A549 (cell line): Measurements from ENCODE around the gene ADGRL3.

Experiments used
- HDAC2 ChIP-seq: fragments of 200-600 bp; sonication (generic); IDR thresholded peaks from 2 replicates; pipeline ENCODE4 v1.6.1; 2016
- MYC ChIP-seq: IDR thresholded peaks from 2 replicates; pipeline ENCODE4 v1.6.1; 2012; ENCODE audit warnings: mild to moderate bottlenecking, inconsistent platforms, low read length, improper control_type of control experiment, borderline replicate concordance
- POLR2A ChIP-seq: IDR thresholded peaks from 2 replicates; pipeline ENCODE4 v1.6.1; 2012; ENCODE audit warnings: mild to moderate bottlenecking, low read length
- RFX5 ChIP-seq: fragments of 450-650 bp; IDR thresholded peaks from 2 replicates; pipeline ENCODE4 v1.7.1; 2014; ENCODE audit warnings: antibody characterized with exemption, mild to moderate bottlenecking, moderate library complexity
- TF ChIP-seq, protein P1 (sequence below): fragments of >200 bp; sonication (Bioruptor Twin); formaldehyde crosslinking; IDR thresholded peaks from 3 replicates; pipeline ENCODE4 v1.5.1; 2016

DNA sequence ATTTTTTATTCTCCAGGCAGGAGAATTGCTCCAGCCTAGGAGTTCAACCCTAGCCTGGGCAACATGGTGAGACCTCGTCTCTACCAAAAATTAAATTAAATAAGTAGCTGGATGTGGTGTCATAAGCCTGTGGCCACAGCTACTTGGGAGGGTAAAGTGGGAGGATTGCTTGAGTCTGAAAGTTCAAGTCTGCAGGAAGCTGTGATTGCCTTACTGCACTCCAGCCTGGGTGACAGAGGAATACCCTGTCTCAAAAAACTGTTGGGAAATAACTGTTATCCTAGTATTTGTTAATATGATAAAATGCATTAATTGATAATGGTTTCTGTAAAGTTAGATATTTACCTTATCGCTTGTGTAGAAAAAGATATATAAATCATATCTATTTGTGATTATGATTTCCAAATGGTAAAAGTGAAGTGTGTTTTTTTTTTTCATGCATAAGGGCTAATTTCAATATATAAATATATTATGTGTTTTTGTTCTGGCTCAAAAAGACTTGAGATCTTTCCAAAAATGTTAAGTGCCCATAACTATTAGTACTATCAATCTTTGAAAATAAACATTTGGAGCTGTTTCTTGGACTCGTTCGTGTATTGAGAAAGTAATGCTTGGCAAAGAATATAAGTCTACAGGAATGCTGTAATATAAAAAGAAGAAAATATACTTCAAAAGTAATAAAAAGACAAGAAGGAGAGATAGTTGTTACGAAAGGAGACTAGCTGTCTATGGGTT, 396.6 kb downstream of the ADGRL3 start:
- TF ChIP-seq RFX5, result no peak
- TF ChIP-seq MYC, result no peak
- no peak for TF ChIP-seq HDAC2
- TF ChIP-seq POLR2A, result no peak
- TF ChIP-seq, protein P1, sequence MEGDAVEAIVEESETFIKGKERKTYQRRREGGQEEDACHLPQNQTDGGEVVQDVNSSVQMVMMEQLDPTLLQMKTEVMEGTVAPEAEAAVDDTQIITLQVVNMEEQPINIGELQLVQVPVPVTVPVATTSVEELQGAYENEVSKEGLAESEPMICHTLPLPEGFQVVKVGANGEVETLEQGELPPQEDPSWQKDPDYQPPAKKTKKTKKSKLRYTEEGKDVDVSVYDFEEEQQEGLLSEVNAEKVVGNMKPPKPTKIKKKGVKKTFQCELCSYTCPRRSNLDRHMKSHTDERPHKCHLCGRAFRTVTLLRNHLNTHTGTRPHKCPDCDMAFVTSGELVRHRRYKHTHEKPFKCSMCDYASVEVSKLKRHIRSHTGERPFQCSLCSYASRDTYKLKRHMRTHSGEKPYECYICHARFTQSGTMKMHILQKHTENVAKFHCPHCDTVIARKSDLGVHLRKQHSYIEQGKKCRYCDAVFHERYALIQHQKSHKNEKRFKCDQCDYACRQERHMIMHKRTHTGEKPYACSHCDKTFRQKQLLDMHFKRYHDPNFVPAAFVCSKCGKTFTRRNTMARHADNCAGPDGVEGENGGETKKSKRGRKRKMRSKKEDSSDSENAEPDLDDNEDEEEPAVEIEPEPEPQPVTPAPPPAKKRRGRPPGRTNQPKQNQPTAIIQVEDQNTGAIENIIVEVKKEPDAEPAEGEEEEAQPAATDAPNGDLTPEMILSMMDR, result no peak
